ENCODE measurements around the gene PDE11A. TPM values are rescaled to one million over a fixed set of nuclear protein-coding genes. Genes with fewer than 3 reads are reported as not detected.

Gene PDE11A
- total RNA-seq, 2 experiments from 2014 or later: not detected

DNA sequence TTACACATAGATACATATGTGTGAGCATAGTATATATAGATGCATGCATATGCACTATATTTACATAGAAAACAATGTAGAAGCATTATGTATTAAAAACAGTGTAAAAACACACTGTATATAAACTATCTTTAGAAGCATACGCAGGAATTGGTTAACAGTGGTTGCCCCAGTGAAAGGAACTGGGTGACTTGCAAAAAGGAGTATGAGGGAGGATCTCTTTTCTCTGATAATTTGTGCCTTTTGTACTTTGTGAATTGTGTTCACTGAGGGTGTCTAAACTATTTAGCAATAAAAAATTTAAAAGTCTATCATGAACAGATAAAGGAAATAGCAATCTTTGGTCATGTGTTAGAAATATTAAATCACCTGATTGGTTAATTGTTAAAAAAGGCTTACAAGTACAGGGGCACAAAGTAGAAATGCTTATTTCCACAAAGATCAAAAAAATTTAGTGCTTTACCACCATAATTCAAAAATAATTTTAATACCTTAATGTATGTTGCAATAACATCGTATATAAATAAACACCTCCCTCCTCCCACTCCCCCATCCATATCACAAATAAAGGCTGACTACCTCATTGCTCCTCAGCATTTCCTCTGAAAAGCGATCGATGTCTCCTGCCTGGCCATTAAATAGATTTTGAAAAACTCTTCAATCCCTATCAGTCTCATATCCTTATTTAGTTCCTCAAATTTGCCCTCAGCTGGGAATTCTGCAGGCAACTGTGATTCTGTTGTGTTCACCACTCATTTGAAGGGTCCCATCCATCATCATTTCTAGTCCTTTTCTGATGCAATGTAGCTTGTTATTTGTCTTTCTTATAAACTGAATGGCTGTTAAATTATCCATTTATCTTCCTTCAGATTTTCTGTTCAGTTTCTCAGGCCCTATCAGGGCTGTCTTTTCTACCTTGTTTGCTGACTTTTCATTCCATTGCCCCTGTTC, 422.7 kb downstream of the PDE11A start:
- POLR2A ChIA-PET: no interaction called here

DNA sequence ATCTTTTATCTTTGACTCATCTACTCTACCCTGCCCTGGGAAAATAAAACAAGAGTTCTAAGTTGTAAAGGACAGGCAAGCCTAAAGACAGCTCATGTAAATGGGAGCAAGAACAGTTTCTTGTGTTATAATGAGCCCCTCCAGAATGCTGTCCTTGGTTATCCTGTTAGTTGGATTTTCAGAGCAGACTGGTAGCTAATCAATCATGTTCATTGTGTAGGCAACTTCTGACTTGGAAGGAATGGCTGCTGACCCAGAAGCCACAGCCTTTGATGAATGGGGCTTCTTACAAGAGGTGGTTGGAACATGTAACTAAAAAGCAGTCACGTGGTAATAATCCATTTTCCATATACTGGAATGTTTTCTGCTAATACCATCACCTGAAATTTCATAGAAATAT, 425.8 kb downstream of the PDE11A start:
- DNase-seq (no peak), ATAC-seq (ENCODE audit: poor library complexity) (no peak)
- no peak overlapping the region for H3K4me3 Mint-ChIP-seq
- H3K36me3 Mint-ChIP-seq (ENCODE audit: low read depth): no peaks in the 10 kb centered on the region
- ChIA-PET POLR2A (no interaction called here), CTCF (no interaction called here)
- TF ChIP-seq, protein P1, sequence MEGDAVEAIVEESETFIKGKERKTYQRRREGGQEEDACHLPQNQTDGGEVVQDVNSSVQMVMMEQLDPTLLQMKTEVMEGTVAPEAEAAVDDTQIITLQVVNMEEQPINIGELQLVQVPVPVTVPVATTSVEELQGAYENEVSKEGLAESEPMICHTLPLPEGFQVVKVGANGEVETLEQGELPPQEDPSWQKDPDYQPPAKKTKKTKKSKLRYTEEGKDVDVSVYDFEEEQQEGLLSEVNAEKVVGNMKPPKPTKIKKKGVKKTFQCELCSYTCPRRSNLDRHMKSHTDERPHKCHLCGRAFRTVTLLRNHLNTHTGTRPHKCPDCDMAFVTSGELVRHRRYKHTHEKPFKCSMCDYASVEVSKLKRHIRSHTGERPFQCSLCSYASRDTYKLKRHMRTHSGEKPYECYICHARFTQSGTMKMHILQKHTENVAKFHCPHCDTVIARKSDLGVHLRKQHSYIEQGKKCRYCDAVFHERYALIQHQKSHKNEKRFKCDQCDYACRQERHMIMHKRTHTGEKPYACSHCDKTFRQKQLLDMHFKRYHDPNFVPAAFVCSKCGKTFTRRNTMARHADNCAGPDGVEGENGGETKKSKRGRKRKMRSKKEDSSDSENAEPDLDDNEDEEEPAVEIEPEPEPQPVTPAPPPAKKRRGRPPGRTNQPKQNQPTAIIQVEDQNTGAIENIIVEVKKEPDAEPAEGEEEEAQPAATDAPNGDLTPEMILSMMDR (IDR thresholded peaks at IDR 0.05): no peak
- Histone ChIP-seq H3K27me3 (ENCODE audit: control insufficient read depth in 1 of 2, insufficient read depth in 2 of 2, low read length in 2 of 2) (peaks cover 0 to 2% of the 10 kb centered on the region in 2 experiments), H3K4me3 (ENCODE audit: low read length) (no peak overlapping the region), H3K9me3 (ENCODE audit: control insufficient read depth in 1 of 2, insufficient read depth in 1 of 2, low read length in 2 of 2) (no peaks in the 10 kb centered on the region), H3K4me1 (ENCODE audit: insufficient read depth, low read length) (no peaks in the 10 kb centered on the region), H3K36me3 (ENCODE audit: insufficient read depth, low read length) (no peaks in the 10 kb centered on the region), H3K27ac (ENCODE audit: low read depth in 1 of 2, low read length in 2 of 2) (no peak overlapping the region)
- H3K9me3 Mint-ChIP-seq: no peaks in the 10 kb centered on the region
- no peak overlapping the region for H3K27ac Mint-ChIP-seq
- intact Hi-C loops (cut with DNase I, micrococcal nuclease): no loop called here
- H3K4me1 Mint-ChIP-seq (ENCODE audit: low read depth): no peaks in the 10 kb centered on the region
- H3K27me3 Mint-ChIP-seq: peaks cover 30% of the 10 kb centered on the region

More for the DNA sequence above, 422.7 kb downstream of the PDE11A start:
- no peaks in the 10 kb centered on the region for H3K36me3 Mint-ChIP-seq (ENCODE audit: low read depth)
- Histone ChIP-seq H3K4me3 (ENCODE audit: low read length) (no peak overlapping the region), H3K9me3 (ENCODE audit: control insufficient read depth in 1 of 2, insufficient read depth in 1 of 2, low read length in 2 of 2) (no peaks in the 10 kb centered on the region), H3K36me3 (ENCODE audit: insufficient read depth, low read length) (no peaks in the 10 kb centered on the region), H3K27ac (ENCODE audit: low read depth in 1 of 2, low read length in 2 of 2) (no peak overlapping the region), H3K4me1 (ENCODE audit: insufficient read depth, low read length) (no peaks in the 10 kb centered on the region), H3K27me3 (ENCODE audit: control insufficient read depth in 1 of 2, insufficient read depth in 2 of 2, low read length in 2 of 2) (peaks cover 4 to 10% of the 10 kb centered on the region in 2 experiments)
- intact Hi-C loops (cut with DNase I, micrococcal nuclease): no loop called here
- CTCF ChIA-PET: no interaction called here
- no peaks in the 10 kb centered on the region for H3K4me1 Mint-ChIP-seq (ENCODE audit: low read depth)
- TF ChIP-seq, protein P1 (IDR thresholded peaks at IDR 0.05): no peak
- H3K4me3 Mint-ChIP-seq: no peak overlapping the region
- ATAC-seq (ENCODE audit: poor library complexity) (no peak), DNase-seq (no peak)
- H3K27me3 Mint-ChIP-seq: peaks cover 21% of the 10 kb centered on the region
- H3K9me3 Mint-ChIP-seq: no peaks in the 10 kb centered on the region
- no peak overlapping the region for H3K27ac Mint-ChIP-seq

DNA sequence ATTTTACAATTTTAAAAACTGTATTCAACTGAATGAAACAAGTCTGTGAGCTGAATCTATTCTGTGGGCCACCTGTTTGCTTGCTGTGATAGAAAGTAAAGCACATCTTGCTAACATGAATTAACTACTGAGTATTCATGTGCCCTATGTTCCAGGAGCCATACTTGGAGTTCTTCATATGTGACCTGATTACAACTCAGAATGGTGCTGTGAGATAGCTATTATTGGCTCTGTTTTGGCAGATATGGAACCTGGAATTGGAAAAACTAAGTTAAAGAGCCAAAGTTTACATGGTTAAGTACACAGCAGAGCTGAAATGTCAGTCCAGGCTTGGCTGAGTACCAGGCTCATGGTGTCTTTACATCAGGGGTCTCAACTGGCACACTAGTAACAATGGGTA, 426.3 kb downstream of the PDE11A start:
- Mint-ChIP-seq H3K4me3 (no peak overlapping the region), H3K36me3 (ENCODE audit: low read depth) (no peaks in the 10 kb centered on the region), H3K9me3 (no peaks in the 10 kb centered on the region), H3K27me3 (peaks cover 29% of the 10 kb centered on the region), H3K27ac (no peak overlapping the region), H3K4me1 (ENCODE audit: low read depth) (no peaks in the 10 kb centered on the region)
- no peaks in the 10 kb centered on the region for H3K36me3 ChIP-seq (ENCODE audit: insufficient read depth, low read length)
- H3K27me3 ChIP-seq (ENCODE audit: control insufficient read depth in 1 of 2, insufficient read depth in 2 of 2, low read length in 2 of 2): peaks cover 0 to 2% of the 10 kb centered on the region in 2 experiments
- TF ChIP-seq, protein P1 (IDR thresholded peaks at IDR 0.05): no peak
- no peak for ATAC-seq (ENCODE audit: poor library complexity)
- DNase-seq: no peak
- H3K4me1 ChIP-seq (ENCODE audit: insufficient read depth, low read length): no peaks in the 10 kb centered on the region
- H3K9me3 ChIP-seq (ENCODE audit: control insufficient read depth in 1 of 2, insufficient read depth in 1 of 2, low read length in 2 of 2): no peaks in the 10 kb centered on the region
- intact Hi-C loops (cut with DNase I, micrococcal nuclease): no loop called here
- CTCF ChIA-PET: no interaction called here
- no peak overlapping the region for H3K4me3 ChIP-seq (ENCODE audit: low read length)
- H3K27ac ChIP-seq (ENCODE audit: low read depth in 1 of 2, low read length in 2 of 2): no peak overlapping the region
- POLR2A ChIA-PET: no interaction called here
